Fibroblast of skin of right biceps (primary cell): Measurements from ENCODE around the gene GLCE.
"Not testable (repeated sequence)": the region's sequence is repeated elsewhere in the genome, so short reads cannot be mapped to it uniquely, and the experiment has no call there.

Experiments
- DNase-seq: peaks from one replicate; pipeline ENCODE4 v3.0.0-alpha.2; 2013

Gene GLCE

DNA sequence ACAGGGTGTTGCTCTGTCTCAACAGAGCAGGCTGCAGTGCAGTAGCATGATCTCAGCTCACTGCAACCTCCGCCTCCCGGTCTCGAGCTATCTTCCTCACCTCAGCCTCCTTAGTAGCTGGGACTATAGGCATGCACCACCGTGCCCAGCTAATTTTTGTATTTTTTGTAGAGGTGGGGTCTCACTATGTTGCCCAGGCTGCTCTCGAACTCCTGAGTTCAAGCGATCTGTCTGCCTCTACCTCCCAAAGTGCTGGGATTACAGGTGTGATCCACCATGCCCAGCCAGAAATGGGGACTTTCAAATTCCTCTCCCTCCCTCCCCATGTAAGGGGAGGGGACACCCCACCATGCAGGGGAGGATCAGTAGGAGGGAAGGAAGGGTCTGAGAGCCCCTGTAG, 141.7 kb downstream of the GLCE start:
- not testable (repeated sequence) for DNase-seq

DNA sequence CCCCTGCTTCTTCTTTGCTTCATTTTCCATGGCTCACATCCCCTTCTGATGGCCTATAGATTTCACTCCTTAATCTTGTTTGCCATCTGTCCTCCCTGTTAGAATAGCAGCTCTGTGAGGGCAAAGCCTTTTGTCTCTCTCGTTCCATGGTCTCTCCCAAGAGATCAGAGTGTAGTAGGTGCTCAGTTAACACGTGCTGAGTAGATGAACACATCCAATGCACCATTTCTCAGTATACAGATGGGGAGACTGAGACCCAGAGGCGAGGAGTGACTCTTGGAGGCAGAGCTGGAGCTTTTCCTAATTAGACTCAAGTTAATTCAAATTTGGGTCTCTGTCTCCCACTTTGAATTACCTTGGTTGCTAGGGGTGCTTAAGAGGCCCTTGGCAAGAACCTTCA, 142.5 kb downstream of the GLCE start:
- DNase-seq: no peak

DNA sequence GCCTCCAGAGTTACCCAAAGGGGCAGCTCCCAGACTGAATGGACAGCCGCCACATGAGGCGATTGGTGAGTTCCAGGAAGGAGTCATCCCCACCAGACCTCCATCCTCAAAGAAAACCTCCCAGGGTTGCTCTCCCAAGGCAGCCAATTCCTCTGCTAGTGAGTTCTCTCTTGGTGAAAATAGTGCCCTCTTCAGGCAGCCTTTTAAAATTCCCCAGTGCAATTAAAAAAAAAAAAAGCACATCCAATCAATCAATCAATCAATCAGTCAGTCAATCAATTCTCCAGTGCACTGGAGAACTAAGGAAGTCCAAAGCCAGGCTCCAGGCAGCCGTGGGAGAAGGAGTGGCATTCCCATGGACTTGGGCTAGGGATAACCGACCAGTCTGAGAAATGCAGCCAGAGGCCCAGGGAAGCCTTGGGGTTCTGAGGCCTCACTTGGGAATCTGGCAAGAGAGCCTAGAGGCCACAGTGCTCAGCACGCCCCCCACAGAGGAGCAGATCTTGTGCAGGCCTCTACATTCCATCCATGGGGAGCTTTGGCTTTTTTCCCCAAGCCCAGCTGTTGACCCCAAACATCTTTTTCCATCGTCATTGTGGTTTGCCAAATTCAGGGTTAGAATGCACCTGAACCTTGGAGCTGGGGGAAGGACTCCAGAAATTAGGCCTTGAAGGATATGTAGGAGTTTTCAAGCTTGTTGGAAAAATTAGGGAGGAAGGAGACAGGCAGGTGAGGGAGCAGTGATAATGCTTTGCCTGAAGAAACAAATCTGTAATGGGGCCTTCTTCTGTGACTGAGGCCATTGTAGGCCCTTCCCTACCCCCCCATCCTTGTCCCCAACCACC, 143.1 kb downstream of the GLCE start:
- peak; percentile 14 for DNase-seq

DNA sequence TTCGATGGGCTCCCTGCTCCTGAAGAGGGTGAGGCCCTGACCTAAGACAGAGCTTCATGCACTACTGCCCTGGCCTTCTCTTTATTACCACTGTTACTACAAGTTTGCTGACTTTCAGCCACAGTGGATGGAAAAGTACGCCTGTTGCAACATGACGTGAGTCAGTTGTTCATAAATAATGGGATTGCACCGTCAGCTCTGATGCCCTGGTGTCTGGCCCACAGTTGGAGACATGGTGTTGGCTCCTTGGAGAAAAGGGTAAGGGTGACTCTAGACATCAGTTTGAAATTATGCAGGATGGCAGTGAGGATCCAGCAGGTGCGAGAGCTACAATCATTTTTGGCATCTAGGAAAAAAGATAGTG, 143.7 kb downstream of the GLCE start:
- DNase-seq: peak; percentile 65

DNA sequence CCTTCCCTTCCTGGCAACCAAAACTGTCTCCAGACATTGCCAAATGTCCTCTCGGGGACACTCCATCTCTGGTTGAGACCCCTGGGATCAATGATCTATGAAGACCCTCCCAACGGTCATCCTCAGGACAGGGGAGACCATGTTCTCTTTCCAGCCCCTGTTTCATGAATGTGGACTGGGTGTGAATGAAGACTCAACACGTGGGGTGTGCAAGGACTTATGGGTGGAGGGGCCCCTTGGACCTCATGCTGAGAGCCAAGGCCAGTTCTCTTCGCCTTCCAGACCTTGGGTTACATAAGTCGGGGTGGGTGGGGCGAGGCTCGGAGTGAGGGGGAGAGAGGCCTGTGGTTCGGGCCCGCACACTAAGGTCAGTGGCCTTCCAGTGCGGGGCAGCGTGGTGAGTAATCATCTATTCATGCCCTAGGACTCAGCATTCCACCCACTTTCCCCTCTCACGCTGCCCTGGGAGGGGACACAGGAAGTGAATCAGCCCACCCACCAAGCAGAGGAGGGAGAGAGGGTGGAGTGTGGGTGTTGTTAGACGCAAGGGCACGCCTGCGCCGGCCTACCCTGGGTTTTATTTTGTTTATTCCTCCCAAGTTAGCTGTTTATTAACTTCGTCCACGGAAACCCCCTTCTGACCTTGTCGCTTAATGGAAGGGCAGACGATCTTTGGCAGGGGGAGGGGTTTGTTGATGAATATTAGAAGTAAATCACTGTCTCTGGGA, 144.9 kb downstream of the GLCE start:
- DNase-seq: peak; percentile 82

DNA sequence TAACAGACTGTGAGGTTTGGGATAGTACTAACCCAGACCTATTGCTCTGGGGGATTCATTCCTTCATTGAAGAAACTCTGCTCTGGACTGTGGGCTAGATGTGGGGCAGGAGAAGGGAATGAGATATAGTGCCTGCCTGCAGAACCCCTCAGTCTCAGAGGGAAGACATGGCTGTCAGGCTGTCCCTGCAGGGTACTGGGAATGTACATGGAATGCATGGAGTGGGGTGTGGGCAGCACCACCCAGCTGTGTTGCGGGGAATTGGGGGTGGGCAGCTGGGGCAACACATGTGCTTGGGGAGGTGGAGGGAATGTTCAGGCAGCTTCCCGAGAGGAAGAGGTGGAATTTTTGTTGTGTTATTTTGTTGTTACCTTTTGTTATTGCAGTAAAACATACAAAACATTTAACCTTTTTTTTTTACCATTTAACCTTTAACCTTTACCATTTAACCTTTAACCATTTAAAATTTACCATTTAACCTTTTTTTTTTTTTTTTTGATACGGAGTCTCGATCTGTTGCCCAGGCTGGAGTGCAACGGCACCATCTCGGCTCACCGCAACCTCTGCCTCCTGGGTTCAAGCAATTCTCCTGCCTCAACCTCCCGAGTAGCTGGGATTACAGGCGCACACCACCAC, 145.6 kb downstream of the GLCE start:
- peak; percentile 5 for DNase-seq

DNA sequence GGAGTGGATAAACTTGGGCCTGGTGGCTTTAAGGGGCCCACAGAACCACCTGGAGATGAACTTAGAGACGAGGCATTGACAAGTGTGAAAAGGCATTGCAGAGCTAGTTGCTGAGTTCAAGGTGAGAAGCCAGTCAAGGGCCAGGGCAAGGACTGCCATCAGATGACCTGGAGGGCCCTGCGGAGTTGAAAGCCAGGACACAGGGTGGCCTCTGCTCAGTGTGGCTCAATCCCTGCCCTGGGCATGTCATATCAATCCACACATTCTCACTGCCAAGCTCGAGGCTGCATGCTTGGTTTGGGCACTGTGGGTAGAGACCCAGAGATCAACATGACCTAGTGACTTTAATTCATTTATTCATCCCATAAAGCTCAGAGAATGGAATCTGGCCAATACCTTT, 147.5 kb downstream of the GLCE start:
- no peak for DNase-seq

- no peak for DNase-seq
Measured at GRCh38 chr15:69308949-69309348, 148.5 kb downstream of the GLCE start.

DNA sequence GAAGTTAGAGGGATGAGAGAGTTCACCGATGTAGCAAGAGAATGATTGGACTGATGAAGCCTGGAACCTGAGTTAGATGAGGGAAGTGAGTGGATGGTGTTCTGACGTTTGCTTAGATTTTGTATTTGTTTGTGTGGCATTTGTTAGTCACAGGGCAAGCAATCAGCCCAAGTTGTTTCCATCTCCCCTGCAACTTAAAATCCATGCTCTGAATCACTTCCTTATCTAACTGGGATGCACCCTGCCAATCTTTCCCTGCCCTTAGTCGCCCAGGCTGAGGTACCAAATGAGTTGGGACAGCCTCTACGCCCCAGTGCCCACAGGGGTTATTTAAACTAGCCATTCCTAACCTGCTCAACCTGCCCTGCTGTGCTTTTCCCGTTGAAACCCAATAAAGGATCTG, 150.9 kb downstream of the GLCE start:
- DNase-seq: no peak

DNA sequence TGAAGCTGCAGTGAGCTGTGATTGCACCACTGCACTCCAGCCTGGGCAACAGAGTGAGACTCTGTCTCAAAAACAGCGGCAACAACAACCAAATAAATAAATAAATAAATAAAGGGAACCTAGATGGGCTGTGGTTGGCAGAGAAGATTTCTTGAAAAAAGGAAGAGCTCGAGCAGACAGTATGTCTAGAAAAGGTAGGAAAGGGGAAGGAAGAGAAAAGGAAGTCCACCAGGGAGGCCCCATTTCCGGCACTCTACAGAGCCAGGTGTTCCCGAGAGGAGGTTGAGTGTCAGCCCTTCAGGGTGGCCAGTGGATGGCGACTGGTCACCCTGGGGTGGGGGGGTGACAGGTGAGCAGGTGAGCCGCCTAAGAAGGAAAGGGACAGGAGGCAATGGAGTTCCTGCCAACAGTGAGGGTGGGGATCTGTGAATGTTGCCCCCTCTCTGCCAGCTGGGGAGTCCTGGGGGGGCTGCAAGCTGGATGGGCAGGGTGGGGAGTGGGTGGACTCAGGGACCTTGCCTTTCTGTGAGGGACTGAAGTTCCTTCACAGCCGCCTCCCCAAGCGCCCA, 153.1 kb downstream of the GLCE start:
- DNase-seq: no peak

- DNase-seq: no peak
Measured at GRCh38 chr15:69314131-69314530, 153.7 kb downstream of the GLCE start.

DNA sequence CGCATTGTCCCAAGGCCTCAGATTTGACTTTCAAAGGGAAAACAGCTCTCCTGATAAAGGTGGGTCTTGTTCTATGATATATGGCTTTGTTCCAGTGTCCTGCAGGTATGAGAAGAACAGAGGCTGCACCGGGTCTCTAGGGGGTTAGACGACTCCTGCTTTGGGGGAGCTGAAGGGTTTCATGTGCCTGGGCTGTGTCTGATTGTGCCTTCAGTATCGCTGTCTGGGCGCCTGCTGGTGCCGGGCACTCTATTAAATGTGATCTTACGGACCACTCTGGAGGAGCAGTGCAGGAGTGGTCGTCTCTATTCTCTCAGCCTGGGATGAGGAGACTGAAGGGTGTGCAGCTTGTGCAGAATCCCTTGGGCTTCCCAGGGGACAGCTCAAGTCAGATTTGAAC, 154.3 kb downstream of the GLCE start:
- no peak for DNase-seq

- no peak for DNase-seq
Measured at GRCh38 chr15:69315402-69316110, 155.1 kb downstream of the GLCE start.

- DNase-seq: no peak
Measured at GRCh38 chr15:69316291-69316690, 155.9 kb downstream of the GLCE start.

GRCh38 chr15:69317392-69317841, 157.0 kb downstream of the GLCE start:
- DNase-seq: no peak

DNA sequence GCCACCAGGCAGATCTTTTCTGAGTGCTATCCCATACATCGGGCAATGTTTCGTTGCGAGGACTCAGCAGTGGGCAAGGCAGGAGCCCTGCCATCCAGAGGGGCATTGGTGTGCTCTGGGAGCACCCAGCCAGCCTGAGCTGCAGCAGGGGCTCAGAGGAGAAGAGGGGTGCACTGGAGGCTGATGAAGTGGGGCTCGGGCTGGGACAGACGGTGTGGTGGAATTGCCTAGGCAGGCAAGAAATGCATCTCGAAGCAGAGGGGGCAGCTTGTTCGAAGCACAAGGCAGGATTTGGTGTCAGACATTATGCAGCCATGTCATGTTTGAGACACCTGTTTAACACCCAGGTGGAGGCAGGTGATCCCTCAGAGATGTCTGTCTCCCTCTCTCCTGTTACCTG, 157.6 kb downstream of the GLCE start:
- no peak for DNase-seq

DNA sequence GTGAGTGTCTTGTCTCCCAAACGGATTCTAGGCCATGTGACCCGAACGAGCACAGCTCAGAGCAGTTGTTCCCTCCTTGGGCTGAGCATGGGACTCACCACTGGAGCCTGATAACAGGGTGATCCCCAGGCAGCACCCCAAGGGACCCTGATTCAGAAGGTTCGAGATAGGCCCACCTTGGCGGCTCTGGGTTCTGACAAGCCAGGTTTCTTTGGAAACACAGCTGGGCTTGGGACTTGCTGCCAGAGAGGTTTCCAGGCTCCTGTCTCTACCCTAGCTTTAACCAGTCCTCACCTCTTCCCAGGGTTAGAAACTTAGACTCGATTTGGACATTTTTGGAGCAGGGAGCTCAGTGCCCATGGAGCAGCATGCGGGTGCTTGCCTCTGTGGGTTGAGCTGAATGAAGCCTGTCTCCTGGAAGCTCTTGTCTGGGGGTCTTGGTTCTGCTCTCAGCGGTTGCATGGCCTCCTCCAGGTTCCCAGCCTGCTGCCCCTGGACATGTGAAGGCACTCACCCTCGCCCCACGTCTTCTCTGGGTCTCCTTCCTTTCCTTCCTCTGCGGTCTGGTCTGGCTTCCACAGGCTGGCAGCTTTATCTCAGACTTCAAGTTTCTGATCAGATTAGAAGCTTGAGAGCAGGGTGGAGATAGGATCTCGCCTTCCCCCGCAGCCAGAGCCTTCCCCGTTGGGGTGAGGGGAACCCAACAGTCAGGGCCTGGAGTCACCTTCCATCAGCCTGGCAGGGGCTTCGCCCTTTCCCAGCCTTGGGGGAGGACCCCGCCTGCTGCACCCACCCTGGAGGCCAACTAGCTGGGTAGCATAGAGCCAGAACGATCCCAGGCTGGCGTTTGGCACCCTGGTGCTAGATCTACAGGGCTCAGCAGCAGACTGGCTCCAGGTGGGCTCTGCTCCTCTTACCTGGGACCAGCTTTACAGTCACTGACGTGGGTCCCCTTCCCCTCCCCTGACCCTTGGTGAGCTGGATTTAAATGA, 159.2 kb downstream of the GLCE start:
- DNase-seq: no peak

GRCh38 chr15:69320977-69321554, 160.6 kb downstream of the GLCE start:
- DNase-seq: no peak
